A549 treated with ZK216348 at 1 μM for 4 hours (cell line): ENCODE data around the gene S100A14. TPM values are rescaled to one million over a fixed set of nuclear protein-coding genes. Genes with fewer than 3 reads are reported as not detected.

ENCODE experiments used
- total RNA-seq: library from RNA; stranded (reverse); fragments of 200-300 nt; extraction: Qiagen RNA extraction; gene quantifications from 5 replicates; pipeline ENCODE4 v1.2.3, GENCODE V29; 2022; ENCODE audit warnings: low read depth

S100A14 gene
- total RNA-seq: 0.55 to 1.3 TPM (median 0.80 TPM) in 5 replicates

DNA sequence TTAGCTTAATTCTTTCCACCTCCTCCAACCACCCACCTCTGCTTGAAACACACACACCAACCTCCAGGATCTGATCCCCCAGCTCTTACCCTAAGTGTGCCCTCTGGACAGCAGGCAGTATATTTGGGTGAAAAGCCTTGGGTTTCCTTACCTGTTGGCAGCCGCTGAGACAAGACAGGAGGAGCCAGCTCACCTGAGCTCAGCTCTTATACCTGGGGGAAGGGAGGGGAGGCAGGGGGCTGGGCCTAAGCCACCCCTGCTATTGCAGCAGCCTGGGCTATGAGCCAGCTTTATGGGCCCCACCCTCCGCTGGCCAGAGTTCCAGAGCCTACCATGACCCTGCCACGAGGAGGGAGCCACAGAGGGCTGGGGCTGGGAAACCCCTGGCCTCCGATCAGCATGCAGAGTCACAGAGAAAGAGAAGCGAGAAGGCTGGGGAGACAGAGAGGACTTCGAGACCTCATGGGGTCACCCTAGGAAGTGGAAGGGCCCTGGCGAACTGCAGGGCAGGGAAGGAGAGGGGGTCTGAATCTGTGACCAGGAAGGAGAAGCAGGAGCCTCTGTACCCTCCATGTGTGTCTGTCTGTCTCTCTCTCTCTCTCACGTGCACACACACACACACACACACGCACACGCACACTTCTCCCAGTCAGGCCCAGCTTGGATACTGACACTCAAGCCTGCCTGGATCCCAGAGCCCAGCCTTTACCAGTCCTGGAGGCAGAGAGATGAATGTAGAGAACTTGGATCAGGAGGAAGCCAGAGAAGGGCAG, at the start of gene S100A14:
TSS of gene S100A14 (minus strand) at position 182 of the 773 bp plus-strand sequence. CDS start 467 bp downstream, outside the sequence.

DNA sequence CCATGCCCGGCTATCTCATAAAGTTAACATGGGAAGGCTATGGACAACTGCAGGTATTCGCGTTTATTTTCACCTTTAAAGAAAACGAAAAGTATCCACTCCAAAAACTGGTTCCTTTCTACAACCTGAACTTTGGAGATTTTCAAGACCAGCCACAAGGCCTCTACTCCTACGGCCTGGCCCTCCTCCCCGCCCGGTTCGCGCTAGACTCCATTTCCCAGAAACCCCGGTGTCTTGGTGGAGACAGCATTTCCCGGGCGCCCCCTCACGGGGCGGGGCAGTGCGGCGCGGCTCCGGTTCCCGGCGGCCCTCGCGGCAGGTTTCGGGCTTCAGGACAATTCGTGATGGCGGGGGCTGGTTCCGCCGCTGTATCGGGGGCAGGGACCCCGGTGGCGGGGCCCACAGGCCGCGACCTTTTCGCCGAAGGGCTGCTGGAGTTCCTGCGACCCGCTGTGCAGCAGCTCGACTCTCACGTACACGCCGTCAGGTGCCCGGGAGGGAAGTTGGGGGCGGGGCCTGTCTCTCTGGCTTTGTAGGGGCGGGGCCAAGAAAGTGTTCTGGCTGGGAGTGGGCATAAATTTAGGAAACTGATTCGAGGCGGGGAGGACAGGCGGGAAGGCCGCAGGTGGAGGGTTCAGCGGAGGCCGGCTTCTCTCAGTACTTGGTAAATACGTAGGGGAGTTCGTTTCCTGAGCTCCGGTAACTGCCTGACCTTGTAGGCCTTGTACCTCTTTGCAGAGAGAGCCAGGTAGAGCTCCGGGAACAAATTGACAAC, 42.5 kb upstream of the S100A14 start, which contains the start of gene SNAPIN:
TSS of gene SNAPIN (plus strand) at position 304 of the 775 bp plus-strand sequence. CDS start at position 345, 41 bp downstream.

DNA sequence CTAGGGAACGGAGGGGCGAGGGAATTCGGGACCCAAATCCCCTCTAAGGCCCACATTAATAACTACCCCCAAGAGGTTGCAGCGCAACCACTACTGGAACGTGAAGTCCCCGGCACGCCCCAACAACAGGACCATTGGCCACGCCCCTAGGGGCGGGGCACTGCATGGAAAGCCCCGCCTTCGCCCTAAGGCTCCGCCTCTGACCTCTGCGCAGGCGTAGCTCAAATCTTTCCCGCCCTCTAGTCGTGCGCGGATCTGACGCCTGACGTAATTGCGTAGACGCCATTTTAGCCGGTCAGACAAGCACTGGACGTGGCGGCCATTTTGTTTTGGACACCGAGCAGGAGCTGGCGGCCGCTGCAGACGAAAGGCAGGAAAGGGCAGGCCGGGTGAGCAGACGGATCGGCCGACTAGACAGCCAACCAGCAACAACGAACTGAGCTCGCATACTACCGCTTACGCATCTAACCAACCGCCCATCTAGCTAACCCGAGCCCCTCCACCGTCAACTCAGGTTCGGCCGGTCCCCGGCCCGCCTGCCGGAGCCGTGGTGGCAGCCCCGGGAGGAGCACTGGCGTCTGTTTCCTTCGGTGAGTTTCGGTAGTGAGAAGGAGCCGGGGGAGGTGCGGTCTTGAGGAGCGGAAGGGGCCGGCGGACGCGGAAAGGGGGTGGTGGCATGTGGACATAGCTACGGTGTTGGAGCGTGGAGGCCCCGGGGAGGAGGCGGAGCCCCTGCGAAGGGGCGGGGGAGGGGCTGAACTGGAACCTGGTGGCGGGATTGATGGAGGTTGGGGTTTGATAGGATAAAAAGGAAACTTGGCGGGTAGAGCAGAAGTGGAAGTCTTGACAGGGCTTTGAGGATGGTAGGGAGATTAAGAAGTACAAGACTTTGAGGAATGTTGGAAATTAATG, 17.9 kb upstream of the S100A14 start, which contains the start of gene CHTOP:
TSS of gene CHTOP (plus strand) at position 313 of the 912 bp plus-strand sequence. CDS start 2,523 bp downstream, outside the sequence.

DNA sequence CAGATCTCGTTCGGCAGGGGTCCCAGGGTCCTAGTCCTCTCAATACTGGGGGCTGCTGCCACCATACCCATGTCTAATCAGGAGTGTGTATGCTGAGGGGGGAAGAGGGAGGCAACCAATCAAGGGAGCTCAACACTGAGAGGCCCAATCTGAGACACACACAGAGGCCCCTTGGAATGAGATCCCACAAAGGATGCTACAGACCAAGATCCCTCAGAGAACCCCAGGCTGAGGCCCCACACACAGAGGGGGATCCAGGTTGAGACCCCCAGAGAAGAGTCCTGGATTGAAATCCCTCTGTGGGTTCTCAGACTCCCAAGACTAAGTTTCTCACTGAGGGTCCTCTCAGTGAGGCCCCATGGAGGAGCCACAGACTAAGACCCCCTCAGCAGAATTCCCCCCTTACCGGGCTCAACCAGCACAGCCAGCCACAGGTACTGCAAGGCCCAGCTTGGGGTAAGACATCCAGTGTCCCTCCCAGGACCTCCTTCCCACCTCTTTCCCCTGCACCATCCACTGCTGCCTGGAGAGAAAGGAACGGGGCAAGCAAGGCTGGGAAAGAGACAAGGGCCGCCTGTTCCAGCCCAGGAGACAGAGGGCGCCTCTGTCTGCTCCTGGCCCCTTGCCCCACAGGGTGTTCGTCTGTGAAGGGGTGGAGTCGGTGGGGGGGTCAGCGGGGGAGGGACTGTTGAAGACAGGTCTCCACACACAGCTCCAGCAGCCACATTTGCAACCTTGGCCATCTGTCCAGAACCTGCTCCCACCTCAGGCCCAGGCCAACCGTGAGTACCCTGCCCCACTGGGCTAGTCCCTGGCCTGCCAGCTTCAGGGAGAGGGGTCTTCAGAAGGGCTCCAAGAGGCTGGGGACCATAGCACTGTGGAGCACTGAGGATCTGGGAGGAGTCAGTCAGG, 11.8 kb upstream of the S100A14 start, which contains the start of gene S100A1:
TSS of gene S100A1 (plus strand) at position 720 of the 912 bp plus-strand sequence. CDS start 2,088 bp downstream, outside the sequence.

DNA sequence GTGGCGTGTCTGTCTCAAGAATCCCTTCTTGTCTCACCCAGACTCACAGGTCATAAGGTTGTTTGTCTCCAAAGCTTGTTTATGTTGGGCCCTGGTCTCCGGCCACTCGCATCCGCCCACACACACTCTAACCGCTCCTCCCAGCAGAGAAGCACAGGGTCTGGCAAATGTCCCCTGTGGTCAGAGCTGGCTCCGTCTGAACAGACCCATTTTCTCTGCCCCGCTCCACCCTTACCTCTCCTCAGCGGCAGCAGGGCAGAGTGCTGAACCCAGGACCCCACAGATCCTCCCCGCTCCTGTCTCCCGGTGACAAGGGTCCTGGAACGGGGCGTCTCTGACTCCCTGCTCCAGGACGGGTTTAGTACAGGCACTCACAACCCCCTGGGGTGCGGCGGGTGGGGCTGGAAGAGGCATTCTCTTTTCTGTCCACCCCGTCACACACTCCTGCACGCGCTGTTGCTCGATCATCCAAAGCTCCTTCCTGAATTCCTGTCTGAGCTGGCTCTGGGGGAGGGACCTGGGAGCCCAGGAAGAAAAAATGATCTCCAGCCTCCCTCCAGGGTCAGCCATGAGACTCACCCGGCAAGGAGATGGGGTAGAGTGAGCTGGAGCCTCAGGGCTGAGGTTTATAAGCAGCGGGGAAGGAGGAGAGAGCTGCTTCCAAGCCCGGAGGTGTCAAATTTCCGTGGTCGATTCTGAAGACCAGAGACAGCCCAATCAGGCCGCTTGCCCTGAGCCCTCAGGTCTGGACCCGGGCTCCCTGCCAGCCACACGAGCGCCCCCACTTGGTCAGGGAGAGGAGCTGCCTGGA, 11.0 kb upstream of the S100A14 start, which contains the start of gene S100A13:
TSS of gene S100A13 (minus strand) at position 602 of the 811 bp plus-strand sequence. CDS start 1,033 bp downstream, outside the sequence.

DNA sequence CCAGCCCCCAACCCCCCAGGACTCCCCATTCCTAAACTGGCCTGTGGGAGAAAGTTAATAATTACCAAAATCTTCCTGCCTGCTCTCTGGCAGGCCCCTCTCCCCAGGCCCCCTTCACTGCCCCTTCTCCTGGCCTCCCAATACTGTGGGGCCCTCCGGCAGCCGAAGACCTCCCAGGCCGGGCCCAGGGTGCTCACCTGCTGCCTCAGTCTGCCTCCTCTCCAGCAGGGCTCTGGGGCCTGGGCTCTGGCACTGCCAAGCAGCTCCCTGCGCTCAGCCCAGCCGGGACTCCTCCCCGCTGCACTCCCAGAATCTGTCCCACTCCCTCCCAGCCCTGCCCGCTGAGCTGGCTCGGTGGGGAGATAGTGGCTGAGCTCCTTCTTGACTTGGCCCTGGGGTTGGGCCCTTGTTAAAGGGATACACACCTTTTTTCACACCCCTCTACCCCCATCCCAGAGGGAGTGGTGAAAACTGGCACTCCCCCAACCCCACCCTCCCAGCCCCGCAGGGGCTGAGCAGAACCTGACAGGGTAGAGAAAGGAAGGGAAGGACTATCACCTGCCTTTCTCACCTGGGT, 3.3 kb downstream of the S100A14 start, which contains the start of gene S100A16:
TSS of gene S100A16 (minus strand) at position 383 of the 577 bp plus-strand sequence. CDS start 4,986 bp downstream, outside the sequence.

DNA sequence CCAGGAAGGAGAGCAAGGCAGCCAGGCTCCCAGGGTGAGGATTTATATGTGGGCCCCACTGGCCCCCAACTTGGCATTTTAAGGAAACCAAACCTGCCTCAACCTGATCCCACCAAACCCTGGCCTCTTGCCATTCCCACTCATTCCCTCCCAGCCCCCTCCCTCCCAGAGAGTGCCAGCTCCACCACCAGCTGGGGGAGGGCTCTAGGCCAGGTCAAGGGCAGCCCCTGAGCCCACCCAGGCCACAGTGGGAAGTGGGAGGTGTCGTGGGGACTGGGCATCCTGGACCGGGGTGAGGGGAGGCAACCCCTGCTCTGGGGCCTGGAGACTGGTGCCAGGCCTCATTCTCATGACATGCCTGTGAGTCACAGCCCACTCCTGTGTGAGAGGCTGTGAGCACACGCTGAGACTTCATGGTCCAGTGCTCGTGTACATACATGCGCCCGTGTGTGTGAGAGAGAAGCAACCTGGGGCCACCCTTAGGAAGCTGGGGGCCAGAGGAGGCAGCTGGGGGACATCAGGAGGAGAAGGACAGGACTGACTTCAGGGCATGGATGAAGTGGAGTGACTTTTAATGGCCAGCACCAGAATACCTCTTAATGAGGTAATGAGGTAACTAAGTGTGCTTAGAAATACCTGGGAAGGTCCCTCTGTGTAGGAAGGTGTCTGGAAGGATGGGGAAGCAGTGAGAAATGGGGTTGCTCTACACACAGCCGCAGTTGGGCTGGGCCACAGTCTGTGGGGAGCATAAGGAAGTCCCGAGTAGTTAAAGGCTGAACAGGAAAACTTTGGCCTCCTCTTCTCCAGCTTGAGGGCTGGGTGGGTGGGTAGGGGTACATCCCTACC, 50.4 kb downstream of the S100A14 start, which contains the start of gene S100A2:
TSS of gene S100A2 (minus strand) at position 316 of the 846 bp plus-strand sequence. CDS start 1,967 bp downstream, outside the sequence.

Other genes with a start within 250 kb of the S100A14 start
- not detected in 5 replicates for gene S100A12, start 240.7 kb downstream of the S100A14 start, total RNA-seq
- not detected in 5 replicates for gene S100A8, start 225.3 kb downstream of the S100A14 start, total RNA-seq
- not detected in 5 replicates for gene S100A7A, start 199.8 kb downstream of the S100A14 start, total RNA-seq
- not detected in 5 replicates for gene S100A7, start 155.7 kb downstream of the S100A14 start, total RNA-seq
- gene S100A6, start 80.3 kb downstream of the S100A14 start, total RNA-seq: 3,257 to 3,743 TPM (median 3,382 TPM) in 5 replicates
- gene S100A5, start 75.4 kb downstream of the S100A14 start, total RNA-seq: 0.41 to 1.7 TPM (median 0.88 TPM) in 5 replicates
- 1,529 to 1,824 TPM (median 1,687 TPM) in 5 replicates for gene S100A4, start 70.5 kb downstream of the S100A14 start, total RNA-seq
- gene S100A3, start 67.1 kb downstream of the S100A14 start, total RNA-seq: 86.7 to 117 TPM (median 103 TPM) in 5 replicates
- gene S100A2, start 50.5 kb downstream of the S100A14 start, total RNA-seq: 19.1 to 29.3 TPM (median 27.2 TPM) in 5 replicates
- 374 to 526 TPM (median 478 TPM) in 5 replicates for gene S100A16, start 3.2 kb downstream of the S100A14 start, total RNA-seq
- gene S100A13, start 11.2 kb upstream of the S100A14 start, total RNA-seq: 158 to 174 TPM (median 170 TPM) in 5 replicates
- gene S100A1, start 12.1 kb upstream of the S100A14 start, total RNA-seq: 0.55 to 0.96 TPM (median 0.83 TPM) in 3 of 5 replicates, not detected in the others
- 66.8 to 83.3 TPM (median 79.6 TPM) in 5 replicates for gene CHTOP, start 17.7 kb upstream of the S100A14 start, total RNA-seq
- 50.2 to 65.2 TPM (median 55.4 TPM) in 5 replicates for gene SNAPIN, start 42.4 kb upstream of the S100A14 start, total RNA-seq
- gene ILF2, start 54.7 kb upstream of the S100A14 start, total RNA-seq: 260 to 318 TPM (median 271 TPM) in 5 replicates
- 0.46 to 1.5 TPM (median 1.2 TPM) in 5 replicates for gene NPR1, start 62.4 kb upstream of the S100A14 start, total RNA-seq
- 14.3 to 22.7 TPM (median 21.4 TPM) in 5 replicates for gene INTS3, start 111.7 kb upstream of the S100A14 start, total RNA-seq
- gene SLC27A3, start 159.1 kb upstream of the S100A14 start, total RNA-seq: 0.95 to 2.6 TPM (median 1.3 TPM) in 5 replicates